ENCODE measurements around the gene ADPRH.

Gene ADPRH

GRCh38 chr3:119630128-119630879, 51.0 kb downstream of the ADPRH start:
- DNase-seq (ENCODE audit: low spot score), result no peak

- no peak for DNase-seq (ENCODE audit: low spot score)
Observed at GRCh38 chr3:119630880-119631329, 51.6 kb downstream of the ADPRH start.

- DNase-seq (ENCODE audit: low spot score), result no peak
Observed at GRCh38 chr3:119631516-119631915, 52.2 kb downstream of the ADPRH start.

- no peak for DNase-seq (ENCODE audit: low spot score)
Observed at GRCh38 chr3:119632216-119632615, 52.9 kb downstream of the ADPRH start.

GRCh38 chr3:119632829-119633228, 53.5 kb downstream of the ADPRH start:
- no peak for DNase-seq (ENCODE audit: low spot score)

- DNase-seq (ENCODE audit: low spot score), result no peak
Observed at GRCh38 chr3:119635719-119636118, 56.4 kb downstream of the ADPRH start.

- DNase-seq (ENCODE audit: low spot score), result no peak
Observed at GRCh38 chr3:119636249-119636648, 57.0 kb downstream of the ADPRH start.

- no peak for DNase-seq (ENCODE audit: low spot score)
Observed at GRCh38 chr3:119636891-119637611, 57.8 kb downstream of the ADPRH start.

- no peak for DNase-seq (ENCODE audit: low spot score)
Observed at GRCh38 chr3:119637679-119638477, 58.6 kb downstream of the ADPRH start.

Measured in hematopoietic multipotent progenitor cell treated with erythropoietin and hydrocortisone succinate and interleukin-3 and kit ligand, for 17 days (in vitro differentiated cells).